HG02852 (cell line): ENCODE measurements around the gene GLYATL1.

Experiments
- ATAC-seq: cut with Tn5 transposase; IDR thresholded peaks from one replicate; pipeline ENCODE4 v1.9.1; 2021; ENCODE audit warnings: mild to moderate bottlenecking, moderate library complexity; ENCODE audit not compliant: unreplicated experiment

Gene GLYATL1

GRCh38 chr11:58939277-58939676 lies at the start of gene GLYATL1:
TSS of gene GLYATL1 (plus strand) at chr11:58939488. CDS start at chr11:58947088, 7,600 bp downstream.
- ATAC-seq: no peak

DNA sequence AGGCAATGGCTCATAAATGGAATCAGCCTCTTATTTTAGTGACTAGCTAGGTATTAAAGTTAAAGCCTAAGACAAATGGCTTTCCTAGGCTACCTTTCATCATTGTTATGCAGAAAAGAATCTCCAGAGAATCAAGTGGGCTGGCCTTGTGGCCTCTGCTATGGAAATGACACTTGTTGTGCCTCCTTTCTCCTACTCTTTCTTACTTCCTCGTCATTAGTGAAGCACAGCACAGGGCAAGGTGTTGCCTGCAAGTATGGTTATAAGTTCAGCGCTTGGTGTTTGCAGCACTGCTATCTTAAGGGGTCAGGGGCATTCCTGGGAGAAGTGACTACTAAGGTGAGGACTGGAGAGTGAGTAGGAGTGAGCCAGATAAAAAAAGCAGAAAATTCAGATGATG lies 45.4 kb upstream of the GLYATL1 start:
- ATAC-seq: no peak

DNA sequence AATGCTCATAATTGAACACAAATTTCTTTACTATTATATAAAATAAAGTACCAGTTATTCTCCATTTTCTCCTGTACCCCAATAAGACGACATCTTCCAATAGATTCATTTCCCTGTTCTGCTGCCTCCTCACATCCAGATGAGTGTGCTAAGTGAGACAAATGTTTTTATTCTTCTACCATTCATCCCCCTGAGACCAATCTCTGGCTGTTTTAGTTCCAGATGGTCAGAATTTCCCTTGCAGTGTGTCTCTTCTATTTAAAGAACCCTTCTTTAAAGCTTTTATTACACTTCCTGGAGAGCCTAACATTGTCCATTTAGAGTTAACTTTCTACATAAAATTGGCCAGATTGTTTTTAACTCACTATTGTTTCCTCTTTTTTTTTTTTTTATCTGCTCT lies 41.2 kb upstream of the GLYATL1 start:
- ATAC-seq: no peak

DNA sequence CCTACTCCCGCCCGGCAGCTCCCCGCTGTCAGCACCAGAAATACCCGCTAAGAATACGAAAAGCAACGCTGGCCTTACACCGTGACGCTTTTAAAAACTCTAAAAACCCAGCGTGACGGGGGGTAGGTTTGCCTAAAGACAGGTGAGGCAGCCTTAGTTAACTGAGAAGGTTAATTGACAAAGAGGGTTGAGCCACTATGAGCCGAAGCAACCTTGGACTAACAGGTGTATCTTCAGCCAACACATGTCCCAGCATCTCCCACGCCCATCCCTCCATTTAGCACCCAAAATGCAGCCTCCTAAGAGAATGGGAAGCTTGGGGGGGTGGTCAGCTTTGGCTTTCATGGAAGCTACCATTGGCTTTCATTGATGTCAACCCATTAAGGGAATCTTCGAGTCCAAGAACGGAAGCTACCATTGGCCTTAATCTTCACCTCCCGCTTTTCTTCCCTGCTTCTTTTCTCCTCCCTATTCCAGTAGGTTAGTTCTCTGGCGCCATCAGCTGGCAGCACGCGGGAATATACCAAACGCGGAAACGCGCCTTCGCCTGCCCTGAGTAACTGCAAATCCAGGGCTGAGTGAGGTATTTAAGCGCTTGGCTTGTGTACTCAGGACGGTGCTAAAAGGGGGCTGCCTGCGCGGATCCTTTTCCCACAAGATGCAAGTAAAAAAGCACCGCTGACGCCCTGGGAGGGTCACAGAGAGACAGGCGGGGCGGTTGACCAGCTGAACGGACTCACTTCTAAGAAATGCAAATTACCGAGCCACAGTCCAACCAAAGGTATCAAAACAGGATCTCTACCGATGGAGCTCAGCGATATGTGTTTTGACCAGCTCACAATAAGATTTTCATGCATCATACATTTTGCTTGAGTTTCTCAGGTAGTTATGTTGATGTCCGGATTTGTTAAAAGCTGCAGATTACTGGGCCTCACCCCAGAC lies 38.5 kb upstream of the GLYATL1 start:
- ATAC-seq: no peak

DNA sequence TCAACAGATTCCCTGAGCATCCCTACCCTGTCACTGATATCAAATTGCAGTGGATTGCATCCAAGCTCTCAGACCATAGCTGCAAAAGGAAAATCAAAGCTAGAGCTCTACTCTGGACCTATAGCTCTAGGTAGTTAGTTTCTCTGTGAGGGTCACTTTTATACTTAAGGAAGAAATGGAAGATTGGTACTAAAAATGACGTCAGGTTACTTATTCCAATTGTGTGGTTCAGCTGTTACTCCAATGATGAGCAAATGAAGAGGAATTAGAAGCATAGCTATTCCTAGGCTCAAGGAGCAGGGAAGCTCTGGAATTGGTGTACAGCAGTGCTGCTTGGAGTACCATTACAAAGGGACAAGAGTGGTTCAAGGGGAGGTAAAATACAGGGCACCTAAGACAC lies 36.4 kb upstream of the GLYATL1 start:
- ATAC-seq: no peak

GRCh38 chr11:58905011-58905720 lies 34.1 kb upstream of the GLYATL1 start:
- no peak for ATAC-seq

DNA sequence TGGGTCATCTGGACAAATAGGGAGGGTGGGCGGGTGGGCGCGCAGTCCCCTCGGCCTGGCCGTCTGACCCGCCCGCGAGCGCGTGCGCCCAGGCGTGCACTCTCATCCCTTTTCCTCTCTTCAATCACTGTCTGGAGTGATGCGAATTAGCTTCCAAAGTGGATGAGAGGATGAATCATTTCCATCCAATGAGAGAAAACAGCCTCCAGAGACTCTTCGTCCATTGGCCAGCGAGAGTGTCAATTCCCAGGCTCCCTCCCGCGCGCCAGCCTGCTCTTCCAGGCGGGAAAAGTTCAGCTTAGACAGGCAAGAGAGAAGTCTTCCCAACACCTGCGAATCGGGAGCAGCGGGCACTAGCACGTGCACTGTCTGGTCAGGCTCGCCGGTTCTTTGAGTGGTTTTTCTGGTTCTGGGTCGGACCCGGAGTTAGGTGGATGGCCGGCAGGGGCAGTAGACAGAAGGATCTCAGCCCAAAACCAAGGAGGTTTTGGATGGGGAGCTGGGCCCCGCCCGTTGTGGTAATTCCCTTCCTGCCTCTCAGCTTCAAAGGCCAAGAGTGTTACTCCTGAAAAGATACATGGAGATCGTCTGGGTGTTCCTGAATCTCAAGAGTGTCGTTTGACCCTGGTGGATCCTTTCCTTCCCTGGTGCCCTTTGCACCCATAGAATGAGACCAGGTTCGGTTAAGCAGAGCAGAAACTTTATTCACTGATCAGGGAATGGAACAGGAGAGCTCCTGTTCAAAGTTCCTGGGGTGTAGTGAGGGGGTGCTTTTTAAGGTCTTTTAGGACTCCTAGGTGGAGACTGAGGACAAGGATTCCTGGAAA lies 33.4 kb upstream of the GLYATL1 start:
- ATAC-seq: no peak

- ATAC-seq: no peak
These were observed 31.5 kb upstream of the GLYATL1 start for GRCh38 chr11:58907780-58908179.

DNA sequence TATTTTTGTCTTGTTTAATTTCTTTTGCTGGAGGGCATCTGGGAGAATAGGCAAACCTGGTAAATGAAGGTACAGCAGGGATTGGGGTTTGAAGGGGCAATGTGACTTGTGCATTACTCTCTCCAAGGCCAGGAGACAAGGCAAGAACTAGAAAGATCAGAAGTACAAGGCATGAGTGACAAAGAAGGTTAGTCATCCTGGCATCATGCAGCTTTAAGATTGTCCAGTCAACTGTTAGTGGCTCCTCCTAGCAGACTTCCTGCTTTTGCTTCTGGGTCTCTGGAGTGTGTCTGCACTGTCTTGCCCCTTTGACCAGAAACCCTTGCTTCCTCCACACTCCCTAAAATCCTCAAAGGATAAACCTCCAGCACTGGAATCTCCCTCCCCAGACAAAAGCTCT lies 27.2 kb upstream of the GLYATL1 start:
- no peak for ATAC-seq

GRCh38 chr11:58913685-58914084 lies 25.6 kb upstream of the GLYATL1 start:
- no peak for ATAC-seq

- no peak for ATAC-seq
These were observed 24.3 kb upstream of the GLYATL1 start for GRCh38 chr11:58914821-58915543.

- ATAC-seq: no peak
These were observed 22.7 kb upstream of the GLYATL1 start for GRCh38 chr11:58916637-58917036.

DNA sequence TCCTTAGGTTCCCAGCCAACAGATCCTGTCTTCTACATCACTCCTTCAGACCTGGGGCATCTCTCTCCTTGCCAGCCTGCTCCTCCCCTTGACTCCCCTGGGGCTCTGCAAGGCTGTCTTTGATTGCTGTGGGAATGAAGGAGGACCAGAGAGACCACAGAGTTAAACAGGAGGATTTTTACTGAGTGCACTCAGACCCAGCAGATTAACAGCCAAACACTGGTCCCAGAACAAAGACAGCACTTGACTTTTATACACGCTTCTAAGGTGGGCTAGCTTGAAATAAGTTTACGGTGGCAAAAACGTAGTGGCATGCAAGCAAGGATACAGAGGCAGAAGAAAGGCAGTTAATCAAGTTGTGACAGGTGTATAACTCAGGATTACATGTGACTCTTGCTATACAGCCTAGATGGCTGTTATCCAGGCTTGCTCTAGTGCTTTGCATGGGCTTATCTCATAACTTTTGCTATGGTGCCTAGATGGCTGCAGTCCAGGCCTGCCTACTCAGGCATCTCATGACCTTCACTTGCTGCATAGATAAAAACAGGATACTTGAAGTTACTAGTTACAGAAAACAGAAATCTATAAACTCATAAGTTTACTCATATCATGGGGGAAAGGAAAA lies 22.0 kb upstream of the GLYATL1 start:
- ATAC-seq: no peak

DNA sequence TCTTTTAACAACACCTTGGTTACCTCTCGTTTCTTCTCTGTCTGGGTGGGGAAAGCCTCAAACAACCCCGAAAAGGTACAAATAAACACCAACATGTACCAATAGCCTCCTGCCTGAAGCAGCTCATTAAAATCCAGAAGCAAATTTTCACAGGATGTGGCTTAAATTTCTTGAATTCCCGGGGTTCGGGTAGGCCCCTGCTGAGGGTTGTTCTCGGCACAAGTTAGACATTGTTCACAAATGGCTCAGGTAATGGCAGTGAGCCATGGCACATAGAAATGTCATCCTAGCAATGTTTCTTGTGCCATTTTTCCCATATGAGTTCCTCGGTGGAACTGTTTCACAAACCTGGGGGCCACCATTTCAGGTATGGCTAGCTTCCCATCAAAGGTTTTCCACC lies 19.7 kb upstream of the GLYATL1 start:
- ATAC-seq: no peak

GRCh38 chr11:58919980-58920379 lies 19.3 kb upstream of the GLYATL1 start:
- ATAC-seq: no peak

- ATAC-seq: no peak
These were observed 17.4 kb upstream of the GLYATL1 start for GRCh38 chr11:58921778-58922390.

DNA sequence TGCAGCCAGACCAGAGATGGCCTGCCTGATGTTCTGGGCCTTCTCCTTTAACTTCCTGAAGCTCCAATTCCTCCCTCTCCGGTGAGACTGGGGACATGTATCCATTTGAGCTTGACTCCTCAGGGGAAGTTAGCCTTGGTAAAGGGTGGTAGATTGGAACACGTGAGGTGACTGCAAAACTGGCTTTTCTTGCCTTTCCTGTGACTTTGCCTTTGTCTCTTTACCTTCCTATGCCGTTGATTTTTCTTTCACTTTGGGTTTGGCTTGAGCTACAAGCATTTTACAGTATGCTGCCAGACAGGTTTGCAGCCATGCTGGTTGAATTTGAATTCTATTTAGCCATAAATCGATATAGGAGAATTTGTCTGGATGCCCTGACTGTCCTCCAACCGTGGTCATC lies 16.8 kb upstream of the GLYATL1 start:
- no peak for ATAC-seq

DNA sequence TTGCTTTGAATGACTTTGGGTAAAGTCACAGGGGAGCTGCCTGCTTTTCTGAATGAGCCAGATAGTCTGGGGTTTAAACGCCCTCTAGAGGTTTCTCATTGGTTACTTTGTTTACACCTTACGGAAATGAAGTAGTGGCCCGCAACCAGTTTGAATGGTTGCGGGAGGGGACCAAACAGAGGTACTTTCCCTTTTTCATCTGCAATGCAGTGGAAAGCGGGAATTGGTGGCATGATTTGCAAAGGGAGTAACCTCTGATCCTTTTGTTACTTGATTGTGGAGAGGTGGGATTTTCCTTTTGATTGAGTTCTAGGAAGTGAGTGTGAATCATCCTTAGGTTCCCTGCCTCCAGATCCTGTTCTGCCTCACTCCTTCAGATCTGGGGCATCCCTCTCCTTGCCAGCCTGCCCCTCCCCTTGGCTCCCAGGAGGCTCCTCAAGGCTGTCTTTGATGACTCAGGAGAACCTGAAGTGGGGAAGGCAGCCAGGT lies 15.9 kb upstream of the GLYATL1 start:
- ATAC-seq: peak; percentile 88

DNA sequence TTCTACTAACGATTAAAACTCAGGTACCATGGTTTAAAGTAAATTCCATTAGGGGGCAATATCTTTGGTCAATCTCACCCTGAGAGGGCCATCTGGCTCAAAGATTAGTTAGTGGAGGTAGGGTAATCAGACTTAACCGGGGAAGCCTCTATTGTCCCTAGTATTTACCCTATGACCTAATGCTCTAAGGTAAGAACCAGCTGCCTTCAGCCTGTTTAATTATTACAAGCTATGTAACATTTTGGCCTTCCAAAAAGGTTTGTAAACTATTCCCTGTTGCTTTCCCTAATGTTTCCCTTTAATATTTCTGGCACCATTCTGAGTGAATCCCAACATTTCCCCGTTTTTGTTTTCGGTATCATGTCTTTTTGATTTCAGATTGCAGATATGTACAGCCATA lies 15.1 kb upstream of the GLYATL1 start:
- no peak for ATAC-seq

DNA sequence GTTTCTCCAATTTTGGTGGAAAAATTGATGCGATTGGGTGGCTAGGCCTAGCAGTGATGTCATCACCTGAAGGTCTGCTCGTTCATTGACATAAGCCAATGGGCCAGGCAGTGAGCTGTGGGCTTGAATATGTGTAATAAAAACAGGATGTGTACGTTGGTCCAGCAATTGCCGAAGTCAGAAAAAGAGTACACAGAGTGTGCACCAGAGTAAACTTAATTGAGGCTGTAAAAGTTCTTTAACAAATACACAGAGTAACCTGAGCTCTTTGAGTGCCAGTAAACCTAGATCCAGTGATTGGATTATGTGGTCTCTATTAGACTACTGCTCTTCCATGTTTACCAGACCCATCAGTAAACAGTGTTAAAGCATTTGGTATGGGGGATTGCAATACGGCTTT lies 13.0 kb upstream of the GLYATL1 start:
- no peak for ATAC-seq
